Left renal cortex interstitium (tissue), 4 donors: Measurements from ENCODE around the gene SRP68. TPM values are rescaled to one million over a fixed set of nuclear protein-coding genes. Genes with fewer than 3 reads are reported as not detected.

ENCODE experiments used
- DNase-seq, 4 donors: peaks; one replicate each; pipeline ENCODE4 v3.0.0-alpha.2; 2013; ENCODE audit warnings: low read depth in 4 of 4, low spot score in 2 of 4, missing footprints in 1 of 4
- polyA plus RNA-seq, 4 donors: library from polyadenylated mRNA; unstranded; fragments of 120-200 nt; gene quantifications; one replicate each; pipeline ENCODE4 v1.2.1, GENCODE V29; 2013; ENCODE audit not compliant: insufficient read length in 4 of 4

Gene SRP68
- polyA plus RNA-seq, 4 donors: 95.3 to 110 (median 101) TPM

- no peak for DNase-seq
Measured at GRCh38 chr17:76022973-76023899, 49.1 kb downstream of the SRP68 start.

DNA sequence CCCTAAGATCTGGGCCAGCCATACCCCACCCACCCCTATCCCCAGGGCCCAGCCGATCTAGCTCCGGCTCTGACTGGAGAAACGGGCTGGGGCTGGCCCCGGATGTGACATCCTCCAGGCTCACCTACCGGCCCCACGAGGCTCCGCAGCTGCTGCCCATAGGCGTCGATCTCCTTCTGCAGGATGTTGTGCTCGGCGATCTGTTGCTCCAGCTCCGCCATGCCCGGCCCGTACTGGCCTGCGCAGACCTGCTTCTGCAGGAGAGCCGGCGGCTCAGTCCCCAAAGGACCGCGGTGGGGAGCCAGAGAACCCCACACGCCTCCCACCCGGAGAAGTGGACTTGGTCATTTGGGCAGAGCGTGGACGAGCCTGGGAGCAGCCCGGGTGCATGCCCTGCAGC is 50.0 kb downstream of the SRP68 start:
- DNase-seq: no peak

DNA sequence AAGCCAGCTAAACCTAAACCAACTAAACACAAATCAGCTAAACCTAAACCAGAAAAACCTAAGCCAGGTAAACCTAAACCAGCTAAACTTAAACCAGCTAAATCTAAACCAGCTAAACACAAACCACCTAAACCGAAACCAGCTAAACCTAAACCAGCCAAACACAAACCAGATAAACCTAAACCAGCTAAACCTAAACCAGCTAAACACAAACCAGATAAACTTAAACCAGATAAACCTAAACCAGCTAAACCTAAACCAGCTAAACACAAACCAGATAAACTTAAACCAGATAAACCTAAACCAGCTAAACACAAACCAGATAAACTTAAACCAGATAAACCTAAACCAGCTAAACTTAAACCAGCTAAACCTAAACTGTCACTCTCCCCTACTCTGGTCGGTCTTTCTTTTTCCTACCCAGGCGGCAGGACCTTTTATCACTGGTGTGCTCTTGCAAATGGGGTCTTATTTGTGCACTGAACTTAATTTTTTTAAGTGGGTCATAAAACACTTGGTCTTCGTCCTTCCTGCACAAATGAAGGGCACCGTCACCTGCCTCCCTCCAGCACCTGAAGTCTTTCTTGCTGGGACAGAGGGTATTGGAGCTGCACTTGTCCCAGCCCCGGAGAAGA is 52.4 kb downstream of the SRP68 start:
- no peak for DNase-seq

DNA sequence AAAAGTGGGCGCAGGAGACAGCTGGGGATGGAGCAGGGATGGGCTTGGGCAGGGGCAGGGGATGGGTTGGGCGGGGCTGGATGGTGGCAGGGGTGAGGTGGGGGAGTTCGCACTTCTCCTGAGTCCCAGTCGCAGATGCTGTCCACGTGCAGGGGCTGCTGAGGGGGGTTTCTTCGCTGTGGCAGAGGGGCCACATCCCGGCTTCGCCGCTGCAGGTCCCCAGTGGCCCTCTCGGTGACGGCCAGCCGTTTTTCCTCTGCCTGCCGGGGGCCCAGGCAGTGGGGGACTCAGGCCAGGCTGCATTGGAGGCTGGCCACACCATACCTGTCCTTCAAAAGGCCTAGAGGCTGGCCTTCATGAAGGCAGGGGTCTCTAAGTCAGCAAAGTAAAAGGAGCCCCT is 53.5 kb downstream of the SRP68 start:
- DNase-seq: no peak

- no peak for DNase-seq
Measured at GRCh38 chr17:76018340-76018680, 54.0 kb downstream of the SRP68 start.

GRCh38 chr17:76017481-76018339 is 54.6 kb downstream of the SRP68 start:
- DNase-seq: no peak

DNA sequence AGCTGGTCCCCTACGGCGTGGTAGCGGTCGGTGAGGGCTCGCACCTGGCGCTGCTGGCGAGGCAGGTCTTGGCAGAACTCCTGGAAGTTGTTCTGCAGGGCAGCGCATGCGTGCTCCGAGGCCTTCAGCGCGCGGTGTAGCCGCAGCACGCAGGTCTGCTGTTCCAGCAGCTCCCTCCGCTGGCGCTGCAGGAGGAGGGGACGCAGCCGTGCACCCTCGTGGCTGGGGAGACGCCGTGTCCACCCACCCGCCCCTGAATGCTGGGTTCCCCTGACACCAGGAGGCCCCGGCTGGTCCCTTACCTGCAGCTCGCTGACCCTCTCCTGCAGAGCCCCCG is 57.4 kb downstream of the SRP68 start:
- no peak for DNase-seq

DNA sequence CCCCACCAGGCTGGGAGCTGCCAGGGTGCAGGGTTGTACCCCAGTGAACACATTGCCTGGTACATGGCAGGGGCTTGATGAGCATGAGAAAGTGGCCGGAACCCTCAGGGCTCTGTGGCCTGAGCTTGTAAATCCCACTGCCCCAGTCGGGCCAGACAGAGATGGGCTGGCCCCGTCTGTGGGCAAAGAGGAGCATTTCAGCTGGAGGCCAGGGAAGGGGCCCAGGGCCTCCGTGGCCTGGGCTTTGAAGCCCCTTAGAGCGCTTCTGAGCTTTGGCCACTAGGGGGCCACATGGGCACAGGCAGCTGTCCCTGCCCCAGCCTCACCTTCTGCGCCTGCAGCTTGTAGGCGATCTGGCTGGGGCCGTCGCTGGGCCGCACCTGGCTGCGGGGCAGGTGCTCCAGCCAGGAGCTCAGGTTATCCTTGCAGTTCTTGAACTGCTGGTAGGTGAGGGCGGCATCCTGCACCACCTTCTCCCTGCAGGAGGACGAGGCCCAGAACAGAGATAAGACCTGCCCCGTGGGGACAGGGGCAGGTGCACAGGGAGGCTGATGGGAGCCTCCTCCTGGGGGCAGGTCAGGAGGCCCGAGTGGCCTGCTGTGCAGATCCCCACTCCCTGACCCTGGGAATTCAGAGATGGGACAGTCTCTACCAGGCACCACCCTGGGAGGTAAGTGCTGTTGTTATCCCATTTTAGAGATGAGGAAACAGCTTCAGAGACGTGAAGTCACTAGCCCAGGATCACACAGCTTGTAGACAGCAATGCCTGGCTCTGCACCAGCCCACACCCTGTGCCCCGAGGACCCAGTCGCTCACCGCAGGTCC is 58.0 kb downstream of the SRP68 start:
- DNase-seq: peak in 1 of 4 donors; percentile 62

GRCh38 chr17:76013377-76013932 is 58.9 kb downstream of the SRP68 start:
- DNase-seq: no peak

GRCh38 chr17:76011951-76012350 is 60.4 kb downstream of the SRP68 start:
- DNase-seq: no peak

- no peak for DNase-seq
Measured at GRCh38 chr17:76009969-76010661, 62.2 kb downstream of the SRP68 start.

- DNase-seq: no peak
Measured at GRCh38 chr17:76009447-76009846, 62.9 kb downstream of the SRP68 start.

DNA sequence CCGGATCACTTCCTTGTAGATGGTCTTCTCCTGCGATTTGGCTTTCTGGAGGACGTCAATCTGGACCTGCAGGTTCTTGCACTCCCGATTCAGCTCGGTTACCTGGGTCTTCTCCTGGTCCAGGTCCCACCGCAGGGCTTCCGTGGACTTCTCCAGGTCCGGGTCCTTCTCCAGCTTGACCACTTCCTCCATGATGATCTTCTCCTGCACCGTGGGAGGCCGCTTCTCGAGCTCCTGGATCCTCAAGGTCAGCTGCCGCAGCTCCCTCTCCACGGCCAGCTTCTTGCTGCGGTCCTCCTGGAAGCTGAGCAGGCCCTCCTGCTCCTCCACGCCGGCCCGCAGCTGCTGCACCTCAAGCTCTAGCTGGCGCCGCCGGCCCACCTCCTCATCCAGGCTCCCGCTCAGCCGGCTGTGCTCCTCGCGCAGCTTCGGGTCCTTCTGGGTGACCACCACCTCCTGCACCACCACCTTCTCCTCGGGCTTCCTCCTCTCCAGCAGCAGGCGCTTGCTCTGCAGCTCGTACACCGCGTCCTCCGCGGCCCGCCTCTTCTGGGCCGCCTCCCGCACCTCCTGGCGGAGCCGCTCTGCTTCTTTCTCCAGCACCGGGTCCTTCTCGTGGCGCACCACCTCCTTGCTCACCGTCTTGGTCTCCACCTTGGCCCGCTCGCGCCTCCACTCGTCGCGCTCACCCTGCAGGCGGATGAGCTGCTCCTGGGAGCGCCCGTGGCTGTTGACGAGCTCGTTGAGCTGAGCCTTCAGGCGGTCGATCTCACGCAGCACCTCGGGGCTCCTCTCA is 63.5 kb downstream of the SRP68 start:
- DNase-seq: no peak

- no peak for DNase-seq
Measured at GRCh38 chr17:76008208-76008607, 64.1 kb downstream of the SRP68 start.

- DNase-seq: no peak
Measured at GRCh38 chr17:76007850-76008165, 64.5 kb downstream of the SRP68 start.

GRCh38 chr17:76007131-76007849 is 65.0 kb downstream of the SRP68 start:
- DNase-seq: no peak

DNA sequence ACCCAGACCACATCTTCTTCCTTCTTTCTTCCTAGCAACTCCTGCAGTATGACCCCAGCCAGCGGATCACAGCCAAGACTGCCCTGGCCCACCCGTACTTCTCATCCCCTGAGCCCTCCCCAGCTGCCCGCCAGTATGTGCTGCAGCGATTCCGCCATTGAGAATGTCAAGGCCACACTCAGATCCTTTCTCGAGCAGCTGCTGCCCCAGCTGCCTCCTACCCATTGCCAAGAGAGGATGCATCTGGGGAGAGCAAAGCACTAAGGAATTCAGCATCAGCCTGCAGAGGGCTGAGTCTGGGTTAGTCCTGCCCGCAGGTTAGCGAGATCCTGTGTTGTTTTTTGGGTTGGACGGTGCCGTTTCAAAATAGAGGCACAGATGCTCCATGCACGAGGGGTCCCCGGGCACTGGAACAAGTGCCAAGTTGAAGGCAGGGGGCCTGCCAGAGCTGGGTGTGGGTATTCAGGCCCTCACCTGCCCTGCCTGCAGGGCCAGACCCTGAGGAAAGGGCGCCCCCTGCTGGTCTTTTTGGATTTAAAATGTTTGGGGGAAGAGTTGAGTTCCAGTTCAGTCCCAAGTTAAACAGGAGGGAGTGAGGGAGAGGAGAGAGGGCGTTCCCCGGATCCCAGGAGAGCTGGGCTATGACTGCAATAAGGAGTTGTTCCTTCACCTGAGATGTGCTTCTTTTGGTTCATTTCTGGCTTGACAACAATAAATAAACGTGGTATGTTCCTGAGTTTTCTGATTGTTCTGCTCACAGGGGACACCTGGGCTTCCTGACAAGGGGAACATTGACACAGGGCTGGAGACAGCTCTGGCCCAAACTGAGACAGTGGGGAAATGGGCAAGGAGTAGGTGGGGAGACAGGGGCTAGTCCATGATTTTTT is 66.8 kb downstream of the SRP68 start:
- no peak for DNase-seq
